Mucosa of rectum (tissue), 2 donors: ENCODE measurements around the gene FAIM.

Source experiments
- H3K27ac ChIP-seq, 2 donors: one replicate each; pipeline ENCODE4 v1.7.0; 2013; ENCODE audit warnings: inconsistent platforms in 2 of 2, low read depth in 2 of 2, low read length in 2 of 2
- H3K27me3 ChIP-seq, 2 donors: one replicate each; pipeline ENCODE4 v1.7.0; 2013; ENCODE audit warnings: low read length in 2 of 2; ENCODE audit not compliant: control insufficient read depth in 2 of 2, insufficient read depth in 2 of 2
- H3K36me3 ChIP-seq, 2 donors: one replicate each; pipeline ENCODE4 v1.7.0; 2013; ENCODE audit warnings: low read length in 2 of 2; ENCODE audit not compliant: control insufficient read depth in 2 of 2, insufficient read depth in 2 of 2
- H3K4me1 ChIP-seq, 2 donors: one replicate each; pipeline ENCODE4 v1.7.0; 2013; ENCODE audit warnings: low read length in 2 of 2, mild to moderate bottlenecking in 1 of 2; ENCODE audit not compliant: control insufficient read depth in 2 of 2, insufficient read depth in 2 of 2
- H3K4me3 ChIP-seq, 2 donors: one replicate each; pipeline ENCODE4 v1.7.0; 2013; ENCODE audit warnings: low read length in 2 of 2
- H3K9ac ChIP-seq, 2 donors: one replicate each; pipeline ENCODE4 v1.7.0; 2013; ENCODE audit warnings: low read length in 2 of 2, low read depth in 1 of 2, mild to moderate bottlenecking in 1 of 2
- H3K9me3 ChIP-seq, 2 donors: one replicate each; pipeline ENCODE4 v1.7.0; 2013; ENCODE audit warnings: low read length in 2 of 2; ENCODE audit not compliant: control insufficient read depth in 2 of 2
- donor health status: healthy.
- donor health status: Normal muscosa, but diverticular disease.

Gene FAIM

DNA sequence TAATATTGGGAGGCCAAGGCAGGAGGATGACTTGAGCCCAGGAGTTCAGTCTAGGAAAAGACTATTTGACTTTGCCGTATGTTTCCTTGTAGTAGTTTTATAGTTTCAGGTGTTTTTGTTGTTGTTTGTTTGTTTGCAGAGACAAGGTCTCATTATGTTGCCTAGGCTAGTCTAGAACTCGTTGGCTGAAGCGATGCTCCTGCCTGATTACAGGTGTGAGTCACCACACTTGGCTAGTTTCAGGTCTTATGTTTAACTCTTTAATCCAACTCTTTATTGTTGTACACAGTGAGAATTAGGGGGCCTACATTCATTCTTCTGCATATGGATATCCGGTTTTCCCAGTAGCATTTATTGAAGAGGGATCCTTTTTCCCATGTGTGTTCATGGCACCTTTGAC is 32.0 kb downstream of the FAIM start:
- Histone ChIP-seq H3K27ac (no peak overlapping the region), H3K9me3 (peaks cover 0 to 2% of the 10 kb centered on the region in 2 donors), H3K4me1 (no peaks in the 10 kb centered on the region), H3K27me3 (no peaks in the 10 kb centered on the region), H3K4me3 (no peak overlapping the region), H3K36me3 (no peaks in the 10 kb centered on the region), H3K9ac (no peak overlapping the region)

GRCh38 chr3:138642226-138642926 is 33.8 kb downstream of the FAIM start:
- H3K9ac ChIP-seq: no peak overlapping the region
- H3K4me1 ChIP-seq: no peaks in the 10 kb centered on the region
- H3K36me3 ChIP-seq: no peaks in the 10 kb centered on the region
- H3K4me3 ChIP-seq: no peak overlapping the region
- H3K27me3 ChIP-seq: no peaks in the 10 kb centered on the region
- H3K9me3 ChIP-seq: peaks cover 2% of the 10 kb centered on the region in 2 donors
- H3K27ac ChIP-seq: no peak overlapping the region

GRCh38 chr3:138642927-138643253 is 34.3 kb downstream of the FAIM start:
- no peak overlapping the region for H3K9ac ChIP-seq
- H3K27me3 ChIP-seq: no peaks in the 10 kb centered on the region
- no peak overlapping the region for H3K4me3 ChIP-seq
- peaks cover 2% of the 10 kb centered on the region in 2 donors for H3K9me3 ChIP-seq
- no peaks in the 10 kb centered on the region for H3K4me1 ChIP-seq
- no peaks in the 10 kb centered on the region for H3K36me3 ChIP-seq
- no peak overlapping the region for H3K27ac ChIP-seq

GRCh38 chr3:138646008-138646407 is 37.4 kb downstream of the FAIM start:
- H3K27ac ChIP-seq: no peak overlapping the region
- H3K27me3 ChIP-seq: no peaks in the 10 kb centered on the region
- H3K4me1 ChIP-seq: no peaks in the 10 kb centered on the region
- H3K4me3 ChIP-seq: no peak overlapping the region
- peaks cover 13 to 20% of the 10 kb centered on the region in 2 donors for H3K36me3 ChIP-seq
- peaks cover 2 to 6% of the 10 kb centered on the region in 2 donors for H3K9me3 ChIP-seq
- H3K9ac ChIP-seq: no peak overlapping the region

- H3K4me1 ChIP-seq: no peaks in the 10 kb centered on the region
- H3K9me3 ChIP-seq: peaks cover 2 to 6% of the 10 kb centered on the region in 2 donors
- no peak overlapping the region for H3K9ac ChIP-seq
- no peak overlapping the region for H3K27ac ChIP-seq
- H3K27me3 ChIP-seq: no peaks in the 10 kb centered on the region
- H3K4me3 ChIP-seq: no peak overlapping the region
- peaks cover 13 to 23% of the 10 kb centered on the region in 2 donors for H3K36me3 ChIP-seq
Measured at GRCh38 chr3:138646513-138646912, 37.9 kb downstream of the FAIM start.

DNA sequence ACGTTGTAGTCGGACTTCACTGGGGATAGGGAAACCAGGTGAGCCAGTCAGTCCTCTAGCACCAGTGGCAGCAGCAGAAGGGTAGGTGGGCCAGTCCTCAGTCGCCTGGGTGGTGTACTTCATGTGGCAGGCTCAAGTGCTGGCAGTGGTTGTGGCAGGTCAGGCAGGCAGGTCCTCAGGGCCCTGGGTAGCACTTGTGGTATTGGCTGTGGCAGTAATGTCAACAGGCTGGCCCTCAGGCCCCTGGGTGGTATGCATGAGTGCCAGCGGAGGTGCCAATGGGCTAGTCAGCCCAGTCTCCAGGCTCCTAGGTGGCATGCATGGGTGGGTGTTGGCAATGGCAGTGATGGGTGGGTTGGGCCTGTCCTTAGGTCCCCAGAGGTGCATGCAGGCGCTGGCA is 40.6 kb downstream of the FAIM start:
- Histone ChIP-seq H3K27me3 (no peaks in the 10 kb centered on the region), H3K36me3 (peaks cover 22 to 34% of the 10 kb centered on the region in 2 donors), H3K9me3 (peaks cover 2 to 4% of the 10 kb centered on the region in 2 donors), H3K27ac (no peak overlapping the region), H3K9ac (no peak overlapping the region), H3K4me3 (no peak overlapping the region), H3K4me1 (no peaks in the 10 kb centered on the region)

GRCh38 chr3:138653567-138653966 is 45.0 kb downstream of the FAIM start:
- Histone ChIP-seq H3K4me1 (no peaks in the 10 kb centered on the region), H3K36me3 (peaks cover 39 to 59% of the 10 kb centered on the region in 2 donors), H3K9me3 (peaks cover 0 to 4% of the 10 kb centered on the region in 2 donors)

GRCh38 chr3:138657508-138657907 is 48.9 kb downstream of the FAIM start:
- Histone ChIP-seq H3K27ac (no peak overlapping the region), H3K27me3 (no peaks in the 10 kb centered on the region), H3K4me1 (no peaks in the 10 kb centered on the region), H3K36me3 (peaks cover 29 to 40% of the 10 kb centered on the region in 2 donors), H3K9me3 (no peaks in the 10 kb centered on the region), H3K4me3 (no peak overlapping the region), H3K9ac (no peak overlapping the region)

More at GRCh38 chr3:138653567-138653966, 45.0 kb downstream of the FAIM start:
- Histone ChIP-seq H3K4me3 (no peak overlapping the region), H3K27ac (no peak overlapping the region), H3K27me3 (no peaks in the 10 kb centered on the region), H3K9ac (no peak overlapping the region)

- no peak overlapping the region for H3K4me3 ChIP-seq
- H3K36me3 ChIP-seq: peaks cover 17 to 26% of the 10 kb centered on the region in 2 donors
- H3K27ac ChIP-seq: no peak overlapping the region
- no peak overlapping the region for H3K9ac ChIP-seq
- H3K9me3 ChIP-seq: no peaks in the 10 kb centered on the region
- H3K4me1 ChIP-seq: peaks cover 0 to 34% of the 10 kb centered on the region in 2 donors
- H3K27me3 ChIP-seq: no peaks in the 10 kb centered on the region
Measured at GRCh38 chr3:138668107-138668506, 59.5 kb downstream of the FAIM start.

DNA sequence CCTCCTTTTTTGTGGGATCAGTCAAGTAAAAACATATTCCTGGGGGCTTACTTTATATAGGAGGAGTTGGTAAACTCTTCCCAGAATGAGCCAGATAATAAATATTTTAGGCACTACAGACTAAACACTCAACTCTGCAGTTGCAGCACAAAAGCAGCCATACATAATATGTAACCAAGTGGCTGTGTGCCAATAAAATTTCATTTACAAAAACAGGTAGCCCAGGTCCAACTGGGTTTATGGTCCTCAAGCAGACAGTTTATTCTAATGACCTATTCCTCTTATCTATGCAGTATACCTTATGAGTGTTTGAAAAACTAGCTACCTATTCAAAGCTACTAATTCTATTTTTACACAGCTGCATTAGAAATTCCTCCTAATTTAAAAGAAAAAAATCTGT is 61.8 kb downstream of the FAIM start:
- H3K9me3 ChIP-seq: no peaks in the 10 kb centered on the region
- no peaks in the 10 kb centered on the region for H3K27me3 ChIP-seq
- no peak overlapping the region for H3K27ac ChIP-seq
- H3K9ac ChIP-seq: no peak overlapping the region
- no peak overlapping the region for H3K4me3 ChIP-seq
- H3K36me3 ChIP-seq: peaks cover 3 to 12% of the 10 kb centered on the region in 2 donors
- H3K4me1 ChIP-seq: peaks cover 0 to 40% of the 10 kb centered on the region in 2 donors
